Kidney epithelial cell (primary cell): ENCODE data around the gene SNX8. TPM values are rescaled to one million over a fixed set of nuclear protein-coding genes. Genes with fewer than 3 reads are reported as not detected.

Source experiments
- DNase-seq: peaks from one replicate; pipeline ENCODE4 v3.0.0-alpha.2; 2010; ENCODE audit warnings: low read depth
- H3K27me3 ChIP-seq: 2 replicates; pipeline ENCODE4 v1.6.0; 2011; ENCODE audit warnings: low read length; ENCODE audit not compliant: control insufficient read depth, insufficient read depth
- H3K36me3 ChIP-seq: 2 replicates; pipeline ENCODE4 v1.5.1; 2011; ENCODE audit warnings: low read length; ENCODE audit not compliant: control insufficient read depth, insufficient read depth
- H3K4me3 ChIP-seq: 2 replicates; pipeline ENCODE4 v1.5.1; 2011; ENCODE audit warnings: low read depth, mild to moderate bottlenecking, control low read depth, low read length
- CTCF ChIP-seq: IDR thresholded peaks from 2 replicates; pipeline ENCODE4 v1.5.1; 2011; ENCODE audit warnings: mild to moderate bottlenecking, moderate library complexity, low read length, control low read depth, inconsistent platforms; ENCODE audit not compliant: insufficient read depth, poor library complexity, severe bottlenecking
- total RNA-seq: library from RNA; depleted of rRNA; stranded (reverse); fragments of >200 nt; gene quantifications from 2 replicates; pipeline ENCODE4 v1.2.3, GENCODE V29; 2015

SNX8 gene
- total RNA-seq, 1 donor from 2014 or later, result 47.7 TPM

GRCh38 chr7:2213551-2214215 lies 100.6 kb downstream of the SNX8 start:
- H3K36me3 ChIP-seq, result peaks cover 7% of the 10 kb centered on the region
- no peak for TF ChIP-seq CTCF
- H3K4me3 ChIP-seq, result no peak overlapping the region
- H3K27me3 ChIP-seq, result no peaks in the 10 kb centered on the region
- no peak for DNase-seq

- no peak for DNase-seq
- Histone ChIP-seq H3K27me3 (no peaks in the 10 kb centered on the region), H3K4me3 (no peak overlapping the region), H3K36me3 (peaks cover 7% of the 10 kb centered on the region)
- TF ChIP-seq CTCF, result no peak
Observed at GRCh38 chr7:2212906-2213305, 101.3 kb downstream of the SNX8 start.

- no peak for TF ChIP-seq CTCF
- H3K4me3 ChIP-seq, result no peak overlapping the region
- H3K36me3 ChIP-seq, result peaks cover 5% of the 10 kb centered on the region
- H3K27me3 ChIP-seq, result no peaks in the 10 kb centered on the region
- DNase-seq, result no peak
Observed at GRCh38 chr7:2211926-2212325, 102.3 kb downstream of the SNX8 start.

- TF ChIP-seq CTCF, result no peak
- H3K36me3 ChIP-seq, result peaks cover 5% of the 10 kb centered on the region
- DNase-seq, result no peak
- H3K4me3 ChIP-seq, result no peak overlapping the region
- no peaks in the 10 kb centered on the region for H3K27me3 ChIP-seq
Observed at GRCh38 chr7:2211259-2211880, 102.9 kb downstream of the SNX8 start.

- Histone ChIP-seq H3K4me3 (no peak overlapping the region), H3K36me3 (peaks cover 3% of the 10 kb centered on the region), H3K27me3 (no peaks in the 10 kb centered on the region)
- DNase-seq, result no peak
- TF ChIP-seq CTCF, result no peak
Observed at GRCh38 chr7:2210551-2211258, 103.5 kb downstream of the SNX8 start.
